ENCODE results near the gene ANKRD13D. TPM values are rescaled to one million over a fixed set of nuclear protein-coding genes. Genes with fewer than 3 reads are reported as not detected.

ANKRD13D gene
- polyA plus RNA-seq, 1 of the 3 experiments (the other 2 are of a cell fraction) = 50.2 TPM

DNA sequence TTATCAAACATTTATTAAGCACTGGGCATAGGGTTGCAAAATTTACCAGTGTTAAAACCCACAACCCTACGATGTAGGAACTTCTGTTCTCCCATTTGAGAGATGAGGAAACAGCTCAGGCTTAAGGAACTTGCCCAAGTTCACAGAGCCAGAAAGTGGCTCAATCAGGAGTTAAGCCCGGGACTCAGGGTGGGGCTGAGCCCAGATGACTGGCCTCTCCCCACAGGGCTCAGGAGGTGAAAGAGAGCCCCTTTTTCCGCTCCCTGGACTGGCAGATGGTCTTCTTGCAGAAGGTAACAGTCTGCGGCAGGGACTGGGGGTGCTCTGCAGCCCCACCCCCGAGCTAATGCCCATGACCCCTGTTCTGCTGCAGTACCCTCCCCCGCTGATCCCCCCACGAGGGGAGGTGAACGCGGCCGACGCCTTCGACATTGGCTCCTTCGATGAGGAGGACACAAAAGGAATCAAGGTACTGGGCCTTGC lies 5.6 kb upstream of the ANKRD13D start:
- H3F3A ChIP-seq (replicated peaks; ENCODE audit: insufficient read depth) = peaks cover 13% of the 10 kb centered on the region
- 95% methylated on average over 10 of the region's 13 CpGs for WGBS (ENCODE audit: low lambda C conversion rate)
- no peaks in the 10 kb centered on the region for H3K27me3 ChIP-seq (ENCODE audit: insufficient read depth)
- no peak for DNase-seq
- no peaks in the 10 kb centered on the region for H3K9me3 ChIP-seq
- no peaks in the 10 kb centered on the region for H3K79me2 ChIP-seq (ENCODE audit: insufficient read depth)
- ChIA-PET POLR2A (no interaction called here), CTCF (interaction anchor here (0.8 to 2.1 kb wide), 6 partner anchors 19 to 99 kb away, joined by 3 to 10 read pairs (median 4); no protein-coding TSS in a partner anchor)
- H3K4me1 ChIP-seq (ENCODE audit: control insufficient read depth in 1 of 2, insufficient read depth in 2 of 2, low read depth in 1 of 2, low read length in 1 of 2) = peaks cover 9 to 18% of the 10 kb centered on the region in 2 experiments; a peak in 3 of 4 replicates
- no peaks in the 10 kb centered on the region for H4K20me1 ChIP-seq (ENCODE audit: insufficient read depth)
- TF ChIP-seq POLR2AphosphoS5 (IDR thresholded peaks at IDR 0.05; ENCODE audit: low read depth, low read length) = no peak
- TF ChIP-seq FOXM1 (IDR thresholded peaks at IDR 0.05; ENCODE audit: low read depth) = no peak
- no peak for TF ChIP-seq TEAD4 (IDR thresholded peaks at IDR 0.05; ENCODE audit: borderline replicate concordance, insufficient read depth)
- TF ChIP-seq RCOR1 (IDR thresholded peaks at IDR 0.05; ENCODE audit: low read length) = no peak
- TF ChIP-seq CTCF (IDR thresholded peaks at IDR 0.05) = no peak
- TF ChIP-seq EP300 (IDR thresholded peaks at IDR 0.05; ENCODE audit: borderline replicate concordance in 1 of 2, low read depth in 1 of 2, low read length in 1 of 2) = no peak
- TF ChIP-seq, protein P1, sequence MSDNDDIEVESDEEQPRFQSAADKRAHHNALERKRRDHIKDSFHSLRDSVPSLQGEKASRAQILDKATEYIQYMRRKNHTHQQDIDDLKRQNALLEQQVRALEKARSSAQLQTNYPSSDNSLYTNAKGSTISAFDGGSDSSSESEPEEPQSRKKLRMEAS (IDR thresholded peaks at IDR 0.05; ENCODE audit: low read depth) = no peak
- no peak overlapping the region for H3K4me2 ChIP-seq
- peaks cover 3 to 59% of the 10 kb centered on the region in 2 experiments for H3K36me3 ChIP-seq (replicated peaks in 1 of 2; ENCODE audit: control insufficient read depth in 1 of 2, insufficient read depth in 2 of 2, low read length in 1 of 2)
- no peak overlapping the region for H2AFZ ChIP-seq (ENCODE audit: low read depth)
- H3K9ac ChIP-seq = no peak overlapping the region
- H3K9me2 ChIP-seq = no peaks in the 10 kb centered on the region
- H3K4me3 ChIP-seq (ENCODE audit: low read depth in 2 of 2, low read length in 1 of 2) = no peak overlapping the region
- no peak overlapping the region for H3K27ac ChIP-seq (ENCODE audit: low read depth in 2 of 2, low read length in 1 of 2)

DNA sequence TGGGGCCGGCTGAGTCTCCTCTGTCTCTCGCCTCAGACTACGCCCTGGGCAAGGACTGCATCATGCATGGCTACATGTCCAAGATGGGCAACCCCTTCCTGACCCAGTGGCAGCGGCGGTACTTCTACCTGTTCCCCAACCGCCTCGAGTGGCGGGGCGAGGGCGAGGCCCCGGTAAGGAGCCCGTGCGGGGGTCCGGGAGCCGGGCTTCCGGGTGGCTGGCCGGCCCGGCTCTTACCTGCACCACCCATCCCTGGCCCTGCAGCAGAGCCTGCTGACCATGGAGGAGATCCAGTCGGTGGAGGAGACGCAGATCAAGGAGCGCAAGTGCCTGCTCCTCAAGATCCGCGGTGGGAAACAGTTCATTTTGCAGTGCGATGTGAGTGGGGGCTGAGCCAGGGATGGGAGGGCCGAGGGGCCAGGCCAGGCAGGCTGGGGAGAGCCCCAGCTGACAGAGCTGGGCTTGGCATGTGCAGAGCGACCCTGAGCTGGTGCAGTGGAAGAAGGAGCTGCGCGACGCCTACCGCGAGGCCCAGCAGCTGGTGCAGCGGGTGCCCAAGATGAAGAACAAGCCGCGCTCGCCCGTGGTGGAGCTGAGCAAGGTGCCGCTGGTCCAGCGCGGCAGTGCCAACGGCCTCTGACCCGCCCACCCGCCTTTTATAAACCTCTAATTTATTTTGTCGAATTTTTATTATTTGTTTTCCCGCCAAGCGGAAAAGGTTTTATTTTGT lies 4.1 kb upstream of the ANKRD13D start:
- 94% methylated on average over 20 of the region's 45 CpGs for WGBS (ENCODE audit: low lambda C conversion rate)
- peaks cover 3 to 49% of the 10 kb centered on the region in 2 experiments for H3K36me3 ChIP-seq (replicated peaks in 1 of 2; ENCODE audit: control insufficient read depth in 1 of 2, insufficient read depth in 2 of 2, low read length in 1 of 2)
- H3K27ac ChIP-seq (ENCODE audit: low read depth in 2 of 2, low read length in 1 of 2) = no peak overlapping the region
- H3K9me3 ChIP-seq = no peaks in the 10 kb centered on the region
- no peak for DNase-seq
- H3K79me2 ChIP-seq (ENCODE audit: insufficient read depth) = peaks cover 7% of the 10 kb centered on the region
- no peak overlapping the region for H3K4me2 ChIP-seq
- ChIA-PET CTCF (interaction anchor here (0.6 kb wide), 1 partner anchor 19 kb away, joined by 4 read pairs; no protein-coding TSS in a partner anchor), POLR2A (no interaction called here)
- H3K9me2 ChIP-seq = no peaks in the 10 kb centered on the region
- no peak overlapping the region for H2AFZ ChIP-seq (ENCODE audit: low read depth)
- no peak overlapping the region for H3K9ac ChIP-seq
- TF ChIP-seq CTCF (IDR thresholded peaks at IDR 0.05) = no peak
- no peak for TF ChIP-seq JUND (IDR thresholded peaks at IDR 0.05)
- no peak for TF ChIP-seq RFX5 (IDR thresholded peaks at IDR 0.05; ENCODE audit: low read length)
- no peak for TF ChIP-seq ZBTB33 (IDR thresholded peaks at IDR 0.05; ENCODE audit: borderline replicate concordance, low read depth)
- no peak for TF ChIP-seq RXRA (IDR thresholded peaks at IDR 0.05; ENCODE audit: borderline replicate concordance, low read depth)
- no peak for TF ChIP-seq EZH2phosphoT487 (IDR thresholded peaks at IDR 0.05; ENCODE audit: borderline replicate concordance, low read depth)
- no peaks in the 10 kb centered on the region for H3K27me3 ChIP-seq (ENCODE audit: insufficient read depth)
- H3K4me1 ChIP-seq (ENCODE audit: control insufficient read depth in 1 of 2, insufficient read depth in 2 of 2, low read depth in 1 of 2, low read length in 1 of 2) = peaks cover 9 to 18% of the 10 kb centered on the region in 2 experiments; a peak in 3 of 4 replicates
- peaks cover 13% of the 10 kb centered on the region for H3F3A ChIP-seq (replicated peaks; ENCODE audit: insufficient read depth)
- no peaks in the 10 kb centered on the region for H4K20me1 ChIP-seq (ENCODE audit: insufficient read depth)
- no peak overlapping the region for H3K4me3 ChIP-seq (ENCODE audit: low read depth in 2 of 2, low read length in 1 of 2)

All from SK-N-SH (cell line).